Right ventricle myocardium superior (tissue), 1 donor: ENCODE measurements around the gene P2RY14. TPM values are rescaled to one million over a fixed set of nuclear protein-coding genes. Genes with fewer than 3 reads are reported as not detected.
"Not testable (repeated sequence)": the region's sequence is repeated elsewhere in the genome, so short reads cannot be mapped to it uniquely, and the experiment has no call there.

Source experiments
- ATAC-seq: fragments of 200-7000 bp; cut with Tn5 transposase; one replicate; pipeline ENCODE4 v1.9.1; 2020; ENCODE audit warnings: mild to moderate bottlenecking; ENCODE audit not compliant: poor library complexity
- DNase-seq: peaks from one replicate; pipeline ENCODE4 v3.0.0-alpha.2; 2020
- intact Hi-C: fragments of 100-400 bp; cut with DNase I; formaldehyde crosslinking; loops from one replicate; pipeline ENCODE4 v1.11.2; 2022
- total RNA-seq: library from RNA; stranded (reverse); fragmentation: NEBNext Ultra II Directional; extraction: Animal tissue kit (Norgen Biotek cat#: 25700); gene quantifications from one replicate; pipeline ENCODE4 v1.2.1, GENCODE V29; 2021
- donor health status: DM: no; HTN: yes; CAD: no; lungs with severe emphysema.

Gene P2RY14
- total RNA-seq, 1 donor from 2014 or later: 3.6 TPM

- no peak for ATAC-seq
- intact Hi-C loops: no loop called here
- no peak for DNase-seq
Measured at GRCh38 chr3:151268267-151269235, 9.8 kb downstream of the P2RY14 start.

GRCh38 chr3:151267066-151267465 is 11.3 kb downstream of the P2RY14 start:
- no peak for ATAC-seq
- DNase-seq: no peak
- intact Hi-C loops: no loop called here

DNA sequence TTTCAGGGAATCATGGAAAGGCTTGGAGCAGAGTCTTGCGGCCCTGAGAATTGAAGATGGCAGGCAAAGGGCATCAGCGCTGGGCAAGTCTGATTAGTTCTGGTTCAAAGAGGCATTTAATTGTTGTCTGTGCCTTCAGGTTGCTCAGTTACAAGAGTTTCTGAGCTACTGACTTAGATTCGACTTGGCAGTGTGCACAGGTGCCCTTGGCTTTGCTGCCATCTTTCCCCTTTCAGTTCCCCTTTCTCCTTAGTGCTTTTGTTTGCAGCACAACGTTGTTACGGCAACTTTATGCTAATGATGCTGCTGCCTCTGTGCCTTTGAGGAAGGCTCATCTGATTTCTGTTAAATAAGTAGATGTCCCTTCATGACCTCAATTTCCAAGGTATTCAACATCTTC is 12.5 kb downstream of the P2RY14 start:
- ATAC-seq (peak; percentile 74), DNase-seq (no peak)
- intact Hi-C loops: no loop called here

GRCh38 chr3:151265166-151265565 is 13.2 kb downstream of the P2RY14 start:
- intact Hi-C loops: no loop called here
- DNase-seq (no peak), ATAC-seq (no peak)

DNA sequence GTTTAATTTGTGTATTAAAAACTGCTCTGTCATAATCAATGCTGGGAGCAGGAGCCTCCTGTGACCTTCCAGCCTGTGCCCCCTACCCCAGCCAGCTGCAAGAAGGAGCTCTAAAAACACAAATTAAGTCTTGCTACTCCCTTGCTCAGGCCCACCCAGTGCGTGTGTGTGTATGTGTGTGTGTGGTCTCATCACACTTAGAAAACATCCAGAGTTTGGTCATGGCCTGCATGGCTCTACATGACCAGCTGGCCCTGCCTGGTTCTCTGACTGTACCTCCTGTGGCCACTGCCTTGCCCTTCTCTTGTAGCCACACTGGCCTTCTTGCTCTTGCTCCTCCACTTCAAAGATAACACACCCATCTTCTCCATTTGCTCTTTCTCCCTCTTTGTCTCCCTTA is 13.7 kb downstream of the P2RY14 start:
- no peak for DNase-seq
- no peak for ATAC-seq
- intact Hi-C loops: no loop called here

DNA sequence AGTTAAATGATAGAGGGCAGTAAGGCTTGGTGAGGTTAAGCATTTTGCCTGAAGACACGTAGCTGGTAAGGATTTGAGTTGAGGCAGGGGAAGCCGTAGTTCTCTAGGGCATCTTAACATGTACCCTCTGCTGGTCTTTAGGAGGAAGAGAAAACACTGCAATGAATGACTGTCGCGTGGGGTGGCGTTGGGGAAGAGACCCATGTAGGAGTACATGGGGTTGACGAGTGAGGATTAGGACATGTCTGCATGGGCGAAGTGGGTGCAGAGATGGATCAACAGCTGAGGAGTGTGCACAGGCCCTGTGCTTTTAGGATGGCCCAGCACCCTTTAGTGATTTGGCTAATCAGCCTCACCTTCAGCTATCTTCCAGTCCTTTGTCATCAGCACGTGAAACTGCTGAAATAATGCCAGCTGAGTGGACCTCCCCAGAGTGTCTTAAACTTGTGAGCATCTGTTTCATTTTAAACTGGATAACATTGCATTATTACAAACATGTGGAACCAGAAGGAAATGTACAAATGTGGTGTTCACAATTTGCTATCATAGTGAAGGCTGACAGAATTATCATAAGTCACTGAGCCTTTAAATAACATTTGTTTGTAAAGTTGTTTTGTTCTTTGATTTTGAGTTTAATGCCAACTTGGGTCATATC is 15.3 kb downstream of the P2RY14 start:
- DNase-seq (no peak), ATAC-seq (no peak)
- intact Hi-C loops: no loop called here

GRCh38 chr3:151259664-151260063 is 18.7 kb downstream of the P2RY14 start:
- intact Hi-C loops: no loop called here
- DNase-seq: no peak
- ATAC-seq: no peak

DNA sequence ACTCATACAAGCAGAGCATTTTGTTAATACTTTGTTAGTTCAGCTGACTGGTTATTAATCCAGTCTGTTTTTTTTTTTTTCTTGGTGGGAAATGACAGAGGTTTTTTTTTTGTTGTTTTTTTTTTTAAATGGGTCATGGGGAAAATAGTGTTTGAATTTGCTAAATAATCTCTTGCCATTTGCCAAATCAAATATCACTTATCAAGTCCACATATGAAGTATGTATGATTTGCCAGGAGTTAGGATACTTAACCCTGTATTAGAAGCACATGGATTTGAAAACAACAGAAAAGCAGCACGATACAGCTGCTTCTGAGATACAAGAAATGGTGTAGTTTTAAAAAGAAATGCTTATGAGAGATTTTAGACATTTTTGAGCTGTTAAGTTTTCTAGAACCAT is 21.6 kb downstream of the P2RY14 start:
- intact Hi-C loops: no loop called here
- no peak for DNase-seq
- ATAC-seq: no peak

- DNase-seq: no peak
- intact Hi-C loops: no loop called here
- peak; percentile 39 for ATAC-seq
Measured at GRCh38 chr3:151248772-151249337, 29.5 kb downstream of the P2RY14 start.

GRCh38 chr3:151242006-151242405 is 36.3 kb downstream of the P2RY14 start:
- intact Hi-C loops, ATAC-seq, DNase-seq: not testable (repeated sequence)

DNA sequence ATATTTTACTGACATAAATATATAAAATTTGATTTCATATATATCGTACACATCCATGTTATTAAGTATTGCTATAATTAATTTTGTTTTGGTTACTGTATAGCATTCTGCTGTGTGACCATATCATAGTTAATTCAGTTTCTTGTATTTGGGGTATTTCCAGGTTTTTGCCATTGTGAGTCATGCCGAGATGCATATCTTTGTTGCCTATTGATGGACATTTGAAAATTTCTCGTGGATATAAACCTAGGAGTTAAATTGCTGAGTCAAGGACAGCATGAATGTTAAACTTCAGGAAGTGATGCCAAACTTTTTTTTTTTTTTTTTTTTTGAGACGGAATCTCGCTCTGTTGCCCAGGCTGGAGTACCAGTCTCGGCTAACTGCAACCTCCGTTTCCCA is 41.6 kb downstream of the P2RY14 start:
- ATAC-seq: no peak
- intact Hi-C loops: no loop called here

GRCh38 chr3:151236316-151236715 is 42.0 kb downstream of the P2RY14 start:
- no peak for ATAC-seq

More for the DNA sequence above, 41.6 kb downstream of the P2RY14 start:
- DNase-seq: no peak

DNA sequence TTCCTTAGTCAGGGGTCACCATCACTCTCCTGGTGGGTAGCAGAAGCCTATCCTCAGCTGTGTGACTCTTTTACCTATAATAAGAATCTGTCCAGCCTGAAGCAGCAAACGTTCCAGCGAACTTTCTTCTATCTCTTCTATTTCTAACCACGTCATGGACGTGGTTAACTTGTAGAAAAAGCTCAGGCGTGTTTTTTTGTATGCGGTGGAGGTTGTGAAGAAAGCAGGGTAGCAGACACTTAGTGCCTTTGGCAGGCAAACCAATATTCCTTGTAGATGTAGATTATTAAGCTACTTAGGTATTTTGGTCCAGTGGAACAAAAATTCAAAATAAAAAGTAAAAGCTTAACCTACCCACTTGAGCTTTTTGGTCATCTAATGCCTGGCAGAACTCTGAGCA is 43.5 kb downstream of the P2RY14 start:
- DNase-seq (no peak), ATAC-seq (no peak)
- intact Hi-C loops: no loop called here

More at GRCh38 chr3:151236316-151236715, 42.0 kb downstream of the P2RY14 start:
- intact Hi-C loops: no loop called here
- no peak for DNase-seq

- ATAC-seq (no peak), DNase-seq (no peak)
- intact Hi-C loops: no loop called here
Measured at GRCh38 chr3:151232991-151233390, 45.4 kb downstream of the P2RY14 start.

DNA sequence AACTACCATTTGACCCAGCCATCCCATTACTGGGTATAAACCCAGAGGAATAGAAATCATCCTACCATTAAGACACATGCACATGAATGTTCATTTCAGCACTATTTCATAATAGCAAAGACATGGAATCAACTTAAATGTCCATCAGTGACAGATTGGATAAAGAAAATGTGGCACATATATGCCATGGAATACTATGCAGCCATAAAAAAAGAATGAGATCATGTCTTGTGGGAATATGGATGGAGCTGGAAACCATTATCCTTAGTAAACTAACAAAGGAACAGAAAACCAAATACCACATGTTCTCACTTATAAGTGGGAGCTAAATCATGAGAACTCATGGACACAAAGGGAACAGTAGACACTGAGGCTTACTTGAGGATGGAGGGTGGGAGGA is 45.9 kb downstream of the P2RY14 start:
- ATAC-seq, DNase-seq, intact Hi-C loops: not testable (repeated sequence)

- DNase-seq: no peak
- no peak for ATAC-seq
- intact Hi-C loops: no loop called here
Measured at GRCh38 chr3:151230646-151231045, 47.7 kb downstream of the P2RY14 start.

DNA sequence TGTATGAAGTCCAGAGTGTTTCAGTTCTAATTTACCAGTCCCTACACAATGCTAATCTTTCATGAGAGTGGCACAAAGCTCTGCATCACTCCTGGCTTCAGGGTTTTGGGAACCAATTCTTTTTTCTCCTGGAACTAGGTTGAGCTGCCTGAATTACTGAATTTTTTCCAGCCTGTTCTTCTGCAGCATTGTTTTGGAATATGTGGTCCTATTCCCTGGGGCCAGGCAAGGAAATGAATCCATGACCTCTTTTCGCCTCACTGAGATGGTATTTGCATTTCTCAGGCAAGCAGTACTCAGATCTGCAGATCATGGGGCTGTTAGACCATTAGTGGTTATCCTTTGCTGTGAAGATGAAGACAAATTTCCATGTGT is 49.7 kb downstream of the P2RY14 start:
- DNase-seq (no peak), ATAC-seq (peak; percentile 45)
- intact Hi-C loops: no loop called here

GRCh38 chr3:151227807-151228665 is 50.3 kb downstream of the P2RY14 start:
- DNase-seq (peak; percentile 76), ATAC-seq (peak; percentile 94)
- intact Hi-C loops: loop anchor here (2.0 kb wide), 1 partner anchor 55 kb away; no protein-coding TSS in a partner anchor
